HUES48 (cell line): Measurements from ENCODE around the gene RELT.
"Not testable (repeated sequence)": the region's sequence is repeated elsewhere in the genome, so short reads cannot be mapped to it uniquely, and the experiment has no call there.

ENCODE experiments used
- H3K27ac ChIP-seq: one replicate; pipeline ENCODE4 v1.7.0; 2013; ENCODE audit warnings: low read depth, low read length, inconsistent platforms
- H3K27me3 ChIP-seq: 2 replicates; pipeline ENCODE4 v1.6.1; 2013; ENCODE audit warnings: mild to moderate bottlenecking, low read length; ENCODE audit not compliant: control insufficient read depth, insufficient read depth
- H3K36me3 ChIP-seq: 2 replicates; pipeline ENCODE4 v1.6.1; 2013; ENCODE audit warnings: low read length; ENCODE audit not compliant: control insufficient read depth, insufficient read depth
- H3K4me1 ChIP-seq: 2 replicates; pipeline ENCODE4 v1.6.1; 2013; ENCODE audit warnings: mild to moderate bottlenecking, low read length; ENCODE audit not compliant: control insufficient read depth, insufficient read depth
- H3K4me3 ChIP-seq: 2 replicates; pipeline ENCODE4 v1.5.1; 2013; ENCODE audit warnings: mild to moderate bottlenecking, low read depth, low read length
- H3K9ac ChIP-seq: 2 replicates; pipeline ENCODE4 v1.6.1; 2013; ENCODE audit warnings: mild to moderate bottlenecking, low read depth, low read length, moderate library complexity
- H3K9me3 ChIP-seq: 2 replicates; pipeline ENCODE4 v1.6.1; 2013; ENCODE audit warnings: low read length; ENCODE audit not compliant: control insufficient read depth, insufficient read depth

Gene RELT

GRCh38 chr11:73426219-73426850, 50.1 kb downstream of the RELT start:
- Histone ChIP-seq H3K4me3 (no peak overlapping the region), H3K4me1 (peaks cover 2% of the 10 kb centered on the region; the same call in 1 of the 2 replicates), H3K27me3 (no peaks in the 10 kb centered on the region), H3K9ac (no peak overlapping the region), H3K9me3 (no peaks in the 10 kb centered on the region), H3K36me3 (no peaks in the 10 kb centered on the region; the same call in 1 of the 2 replicates), H3K27ac (no peak overlapping the region)

GRCh38 chr11:73428227-73428626, 52.0 kb downstream of the RELT start:
- Histone ChIP-seq H3K36me3 (no peaks in the 10 kb centered on the region; the same call in 1 of the 2 replicates), H3K4me3 (no peak overlapping the region), H3K4me1 (peaks cover 2% of the 10 kb centered on the region; the same call in 1 of the 2 replicates), H3K27ac (no peak overlapping the region), H3K9ac (no peak overlapping the region), H3K27me3 (no peaks in the 10 kb centered on the region), H3K9me3 (no peaks in the 10 kb centered on the region)

- H3K4me1 ChIP-seq = peaks cover 2% of the 10 kb centered on the region; the same call in 1 of the 2 replicates
- H3K9ac ChIP-seq = no peak overlapping the region
- H3K27ac ChIP-seq = no peak overlapping the region
- no peaks in the 10 kb centered on the region; the same call in 1 of the 2 replicates for H3K36me3 ChIP-seq
- no peak overlapping the region for H3K4me3 ChIP-seq
- H3K27me3 ChIP-seq = no peaks in the 10 kb centered on the region
- no peaks in the 10 kb centered on the region for H3K9me3 ChIP-seq
These were observed 52.5 kb downstream of the RELT start for GRCh38 chr11:73428699-73429098.

- Histone ChIP-seq H3K9ac (no peak overlapping the region), H3K4me3 (no peak overlapping the region), H3K27ac (no peak overlapping the region)
These were observed 53.0 kb downstream of the RELT start for GRCh38 chr11:73429121-73429750.

GRCh38 chr11:73430326-73430725, 54.1 kb downstream of the RELT start:
- no peak overlapping the region for H3K4me3 ChIP-seq
- no peak overlapping the region for H3K9ac ChIP-seq
- H3K36me3 ChIP-seq = no peaks in the 10 kb centered on the region; the same call in 1 of the 2 replicates
- peaks cover 5% of the 10 kb centered on the region for H3K4me1 ChIP-seq
- no peaks in the 10 kb centered on the region for H3K9me3 ChIP-seq
- no peaks in the 10 kb centered on the region for H3K27me3 ChIP-seq
- H3K27ac ChIP-seq = no peak overlapping the region

More at GRCh38 chr11:73429121-73429750, 53.0 kb downstream of the RELT start:
- Histone ChIP-seq H3K36me3 (no peaks in the 10 kb centered on the region; the same call in 1 of the 2 replicates), H3K27me3 (no peaks in the 10 kb centered on the region), H3K9me3 (no peaks in the 10 kb centered on the region), H3K4me1 (peaks cover 2% of the 10 kb centered on the region; the same call in 1 of the 2 replicates)

GRCh38 chr11:73431396-73431795, 55.2 kb downstream of the RELT start:
- Histone ChIP-seq H3K27me3 (no peaks in the 10 kb centered on the region), H3K4me1 (peaks cover 14% of the 10 kb centered on the region), H3K36me3 (no peaks in the 10 kb centered on the region; the same call in 1 of the 2 replicates), H3K27ac (no peak overlapping the region), H3K4me3 (no peak overlapping the region), H3K9ac (no peak overlapping the region), H3K9me3 (no peaks in the 10 kb centered on the region)

GRCh38 chr11:73436859-73437258, 60.7 kb downstream of the RELT start:
- not testable (repeated sequence) for H3K36me3 ChIP-seq, H3K9me3 ChIP-seq, H3K4me3 ChIP-seq, H3K27me3 ChIP-seq, H3K9ac ChIP-seq
- Histone ChIP-seq H3K4me1 (peaks cover 20% of the 10 kb centered on the region), H3K27ac (peak overlapping the region; percentile 50)

- Histone ChIP-seq H3K9ac (no peak overlapping the region), H3K4me3 (no peak overlapping the region), H3K36me3 (no peaks in the 10 kb centered on the region; the same call in 1 of the 2 replicates), H3K27me3 (no peaks in the 10 kb centered on the region), H3K9me3 (no peaks in the 10 kb centered on the region), H3K4me1 (peaks cover 20% of the 10 kb centered on the region), H3K27ac (no peak overlapping the region)
These were observed 63.0 kb downstream of the RELT start for GRCh38 chr11:73439002-73439843.

- Histone ChIP-seq H3K9ac (no peak overlapping the region), H3K4me3 (no peak overlapping the region), H3K27me3 (no peaks in the 10 kb centered on the region), H3K36me3 (no peaks in the 10 kb centered on the region), H3K9me3 (no peaks in the 10 kb centered on the region), H3K27ac (no peak overlapping the region), H3K4me1 (peaks cover 13% of the 10 kb centered on the region; the same call in 1 of the 2 replicates)
These were observed 69.8 kb downstream of the RELT start for GRCh38 chr11:73445980-73446379.

- H3K9ac ChIP-seq = no peak overlapping the region
- peaks cover 13% of the 10 kb centered on the region; the same call in 1 of the 2 replicates for H3K4me1 ChIP-seq
- H3K27me3 ChIP-seq = no peaks in the 10 kb centered on the region
- H3K4me3 ChIP-seq = no peak overlapping the region
- no peaks in the 10 kb centered on the region for H3K36me3 ChIP-seq
- no peaks in the 10 kb centered on the region for H3K9me3 ChIP-seq
- no peak overlapping the region for H3K27ac ChIP-seq
These were observed 70.6 kb downstream of the RELT start for GRCh38 chr11:73446766-73447165.
